SJSA1 (cell line): ENCODE measurements around the gene PTDSS2. TPM values are rescaled to one million over a fixed set of nuclear protein-coding genes. Genes with fewer than 3 reads are reported as not detected.

Experiments
- DNase-seq, 2 experiments: peaks; one replicate each; pipeline ENCODE4 v3.0.0-alpha.2; 2015 to 2020; ENCODE audit warnings: low spot score in 2 of 2, low read depth in 1 of 2
- H3K27ac ChIP-seq: fragments of 250-450 bp; sonication (Bioruptor Pico); 2 replicates; pipeline ENCODE4 v1.5.1; 2020; ENCODE audit warnings: mild to moderate bottlenecking, moderate library complexity
- H3K27me3 ChIP-seq: fragments of 250-450 bp; sonication (Bioruptor Pico); replicated peaks from 2 replicates; pipeline ENCODE4 v1.5.1; 2020; ENCODE audit warnings: mild to moderate bottlenecking, moderate library complexity
- H3K36me3 ChIP-seq: fragments of 250-450 bp; sonication (Bioruptor Pico); 2 replicates; pipeline ENCODE4 v1.5.1; 2020; ENCODE audit warnings: mild to moderate bottlenecking
- H3K4me1 ChIP-seq: fragments of 250-450 bp; sonication (Bioruptor Pico); replicated peaks from 2 replicates; pipeline ENCODE4 v1.6.1; 2021; ENCODE audit warnings: mild to moderate bottlenecking
- H3K4me3 ChIP-seq: fragments of 250-450 bp; sonication (Bioruptor Pico); 2 replicates; pipeline ENCODE4 v1.5.1; 2020; ENCODE audit warnings: mild to moderate bottlenecking
- H3K9me3 ChIP-seq: fragments of 250-450 bp; sonication (Bioruptor Pico); replicated peaks from 2 replicates; pipeline ENCODE4 v1.5.1; 2020; ENCODE audit warnings: mild to moderate bottlenecking
- total RNA-seq: library from RNA; depleted of rRNA; stranded (reverse); fragments of >200 nt; shearing (Covaris generic); gene quantifications from 2 replicates; pipeline ENCODE4 v1.2.3, GENCODE V29; 2014

The PTDSS2 gene
- total RNA-seq, 1 experiment from 2014 or later, result 18.3 TPM

DNA sequence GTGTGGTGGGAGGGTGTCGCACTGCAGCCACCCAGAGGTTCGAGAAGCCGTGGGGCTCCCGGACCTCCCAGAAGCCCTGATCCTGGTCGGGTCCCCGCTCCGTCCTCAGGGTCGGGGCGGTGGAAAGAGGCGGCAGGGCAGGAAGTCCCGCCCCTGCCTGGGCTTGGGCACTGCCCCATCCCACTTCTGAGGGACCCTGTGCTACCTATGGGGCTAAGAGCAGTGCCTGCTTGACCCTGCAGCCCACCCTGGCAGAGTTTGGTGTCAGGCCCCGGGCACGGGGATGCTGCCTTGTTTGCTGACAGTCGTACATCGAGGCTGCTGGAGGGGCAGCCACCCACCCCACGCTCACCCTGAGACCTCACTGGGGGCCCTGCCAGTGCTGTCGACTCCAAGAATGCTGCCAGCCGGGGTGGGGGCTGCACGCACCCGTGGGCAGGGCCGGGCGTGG is 37.5 kb downstream of the PTDSS2 start:
- Histone ChIP-seq H3K27me3 (no peaks in the 10 kb centered on the region), H3K4me1 (no peaks in the 10 kb centered on the region), H3K36me3 (no peaks in the 10 kb centered on the region), H3K9me3 (no peaks in the 10 kb centered on the region), H3K4me3 (no peak overlapping the region), H3K27ac (no peak overlapping the region)
- DNase-seq, result no peak

DNA sequence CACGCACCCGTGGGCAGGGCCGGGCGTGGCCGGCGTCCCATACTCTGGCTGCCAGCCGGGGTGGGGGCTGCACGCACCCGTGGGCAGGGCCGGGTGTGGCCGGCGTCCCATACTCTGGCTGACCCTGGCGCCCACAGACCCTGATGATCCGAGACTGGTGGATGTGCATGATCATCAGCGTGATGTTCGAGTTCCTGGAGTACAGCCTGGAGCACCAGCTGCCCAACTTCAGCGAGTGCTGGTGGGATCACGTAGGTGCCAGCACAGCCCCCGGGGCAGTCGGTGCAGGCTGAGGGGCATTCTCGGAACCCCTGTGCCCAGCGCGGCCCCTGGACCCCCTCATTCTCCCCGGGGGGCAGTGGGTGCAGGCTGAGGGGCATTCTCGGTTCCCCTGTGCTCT is 38.0 kb downstream of the PTDSS2 start:
- Histone ChIP-seq H3K4me1 (no peaks in the 10 kb centered on the region), H3K27ac (no peak overlapping the region), H3K27me3 (no peaks in the 10 kb centered on the region), H3K9me3 (no peaks in the 10 kb centered on the region), H3K4me3 (no peak overlapping the region), H3K36me3 (no peaks in the 10 kb centered on the region)
- no peak for DNase-seq

DNA sequence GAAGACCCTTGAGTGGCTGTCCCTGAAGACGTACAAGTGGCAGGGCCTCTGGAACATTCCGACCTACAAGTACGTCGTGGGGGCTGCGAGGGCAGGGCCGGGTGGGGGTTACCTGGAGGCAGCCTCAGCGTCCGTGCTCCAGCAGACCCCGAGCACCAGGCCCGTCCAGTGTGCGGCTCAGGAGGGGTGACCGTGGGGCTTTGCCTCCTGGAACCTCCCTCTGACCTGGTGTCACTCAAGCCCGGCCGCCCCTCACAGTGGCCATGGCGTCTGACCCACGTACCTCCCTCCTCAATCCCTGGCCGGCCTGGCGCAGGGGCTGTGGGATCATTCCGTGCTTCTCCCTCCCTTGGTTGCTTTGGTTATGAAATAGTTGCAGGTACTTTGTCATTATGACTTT is 38.5 kb downstream of the PTDSS2 start:
- DNase-seq, result no peak
- Histone ChIP-seq H3K27ac (no peak overlapping the region), H3K4me3 (no peak overlapping the region), H3K36me3 (no peaks in the 10 kb centered on the region), H3K4me1 (no peaks in the 10 kb centered on the region), H3K9me3 (no peaks in the 10 kb centered on the region), H3K27me3 (no peaks in the 10 kb centered on the region)

DNA sequence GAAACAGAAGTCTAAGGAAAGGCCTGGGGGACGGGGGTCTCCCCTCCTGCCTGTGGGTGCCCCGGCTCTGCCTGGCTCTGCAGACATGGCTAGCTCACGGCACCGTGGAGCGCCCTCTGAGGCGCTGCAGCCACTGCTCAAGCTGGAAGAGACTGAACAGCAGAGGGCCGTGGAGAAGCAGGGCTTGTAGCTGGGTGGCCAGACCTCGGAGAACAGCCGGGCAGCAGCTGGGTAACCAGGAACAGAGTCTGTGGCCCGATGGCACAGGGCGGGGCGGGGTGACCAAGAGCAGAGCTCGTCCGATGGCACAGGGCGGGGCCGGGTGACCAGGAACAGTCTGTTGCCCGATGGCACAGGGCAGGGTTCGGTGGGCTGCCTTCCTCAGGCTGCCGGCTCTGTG is 38.9 kb downstream of the PTDSS2 start:
- H3K36me3 ChIP-seq, result no peaks in the 10 kb centered on the region
- no peaks in the 10 kb centered on the region for H3K9me3 ChIP-seq
- no peak for DNase-seq
- H3K27ac ChIP-seq, result no peak overlapping the region
- H3K4me3 ChIP-seq, result no peak overlapping the region
- no peaks in the 10 kb centered on the region for H3K4me1 ChIP-seq
- H3K27me3 ChIP-seq, result no peaks in the 10 kb centered on the region

DNA sequence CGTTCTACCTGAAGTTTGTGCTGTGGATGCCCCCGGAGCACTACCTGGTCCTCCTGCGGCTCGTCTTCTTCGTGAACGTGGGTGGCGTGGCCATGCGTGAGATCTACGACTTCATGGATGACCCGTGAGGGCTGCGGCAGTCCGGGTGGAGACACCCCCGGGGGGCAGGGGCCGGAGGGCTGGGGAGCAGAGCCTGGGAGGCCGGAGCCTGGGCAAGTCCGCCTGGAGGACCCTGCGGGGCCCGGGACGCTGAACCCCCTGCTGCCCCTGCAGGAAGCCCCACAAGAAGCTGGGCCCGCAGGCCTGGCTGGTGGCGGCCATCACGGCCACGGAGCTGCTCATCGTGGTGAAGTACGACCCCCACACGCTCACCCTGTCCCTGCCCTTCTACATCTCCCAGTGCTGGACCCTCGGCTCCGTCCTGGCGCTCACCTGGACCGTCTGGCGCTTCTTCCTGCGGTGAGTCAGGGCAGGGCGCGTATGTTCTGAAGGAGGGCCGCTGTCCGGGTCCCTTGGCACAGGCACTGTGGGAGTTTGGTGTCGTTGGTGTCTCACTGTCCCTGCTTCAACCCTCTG is 39.6 kb downstream of the PTDSS2 start:
- H3K27ac ChIP-seq, result no peak overlapping the region
- DNase-seq, result no peak
- no peaks in the 10 kb centered on the region for H3K27me3 ChIP-seq
- no peaks in the 10 kb centered on the region for H3K4me1 ChIP-seq
- no peaks in the 10 kb centered on the region for H3K36me3 ChIP-seq
- H3K4me3 ChIP-seq, result no peak overlapping the region
- H3K9me3 ChIP-seq, result no peaks in the 10 kb centered on the region

DNA sequence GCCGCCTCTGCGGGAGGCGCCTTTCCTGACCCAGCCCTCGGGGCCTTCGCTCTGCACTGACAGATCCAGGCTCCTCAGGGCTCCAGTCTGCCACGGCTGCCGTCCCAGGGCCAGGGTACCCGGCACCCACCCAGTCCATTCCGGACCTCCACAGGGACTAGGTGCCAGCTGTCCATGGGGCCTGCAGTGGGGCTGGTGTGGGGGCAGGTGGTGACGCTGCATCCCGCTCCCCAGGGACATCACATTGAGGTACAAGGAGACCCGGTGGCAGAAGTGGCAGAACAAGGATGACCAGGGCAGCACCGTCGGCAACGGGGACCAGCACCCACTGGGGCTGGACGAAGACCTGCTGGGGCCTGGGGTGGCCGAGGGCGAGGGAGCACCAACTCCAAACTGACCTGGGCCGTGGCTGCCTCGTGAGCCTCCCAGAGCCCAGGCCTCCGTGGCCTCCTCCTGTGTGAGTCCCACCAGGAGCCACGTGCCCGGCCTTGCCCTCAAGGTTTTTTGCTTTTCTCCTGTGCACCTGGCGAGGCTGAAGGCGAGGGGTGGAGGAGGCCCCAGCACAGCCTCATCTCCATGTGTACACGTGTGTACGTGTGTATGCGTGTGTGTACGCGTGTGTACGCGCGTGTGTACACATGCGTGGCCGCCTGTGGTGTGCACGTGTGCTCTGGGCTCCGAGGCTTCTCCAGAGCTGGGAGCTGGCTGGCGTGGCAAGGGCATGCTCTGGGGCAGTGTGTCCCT is 40.3 kb downstream of the PTDSS2 start:
- no peak overlapping the region for H3K27ac ChIP-seq
- no peak overlapping the region for H3K4me3 ChIP-seq
- H3K9me3 ChIP-seq, result no peaks in the 10 kb centered on the region
- H3K27me3 ChIP-seq, result no peaks in the 10 kb centered on the region
- no peaks in the 10 kb centered on the region for H3K4me1 ChIP-seq
- no peak for DNase-seq
- no peaks in the 10 kb centered on the region; the same call in 1 of the 2 replicates for H3K36me3 ChIP-seq

DNA sequence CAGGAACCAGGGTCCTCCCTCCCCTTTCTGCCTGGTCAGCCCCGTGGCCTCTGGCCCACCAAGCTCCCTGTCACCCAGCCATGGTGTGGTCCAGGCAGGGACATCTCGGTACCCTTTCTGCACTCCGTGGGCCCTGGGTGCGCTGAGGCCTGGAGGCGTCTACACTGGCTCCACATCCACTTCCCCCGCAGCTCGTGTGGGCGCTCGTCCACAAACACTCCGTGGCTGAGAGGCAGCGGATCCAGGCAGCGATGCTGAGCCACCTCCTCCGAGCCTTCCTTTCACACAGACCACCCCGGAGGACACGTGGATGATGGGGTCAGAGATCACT is 40.8 kb downstream of the PTDSS2 start:
- H3K36me3 ChIP-seq, result no peaks in the 10 kb centered on the region; the same call in 1 of the 2 replicates
- H3K27me3 ChIP-seq, result no peaks in the 10 kb centered on the region
- no peaks in the 10 kb centered on the region for H3K4me1 ChIP-seq
- H3K9me3 ChIP-seq, result no peaks in the 10 kb centered on the region
- DNase-seq, result no peak
- no peak overlapping the region for H3K4me3 ChIP-seq
- H3K27ac ChIP-seq, result no peak overlapping the region

DNA sequence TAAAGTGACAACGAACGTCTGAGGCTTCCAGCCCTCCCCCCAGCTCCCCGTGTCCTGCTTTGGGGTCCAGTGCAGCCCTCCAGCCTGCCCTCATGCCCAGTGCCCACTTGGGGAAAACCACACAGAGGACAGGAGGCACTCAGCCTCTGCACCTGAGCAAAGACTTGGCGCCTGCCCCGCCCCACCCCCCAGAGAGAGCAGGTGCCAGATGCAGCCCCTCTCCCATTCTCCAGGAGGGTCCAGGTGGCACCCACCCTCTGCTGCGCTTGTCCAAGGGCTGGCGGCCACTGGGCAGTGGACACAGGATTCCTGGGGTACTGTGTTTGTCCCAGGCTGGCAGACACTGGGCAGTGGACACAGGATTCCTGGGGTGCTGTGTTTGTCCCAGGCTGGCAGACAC is 41.3 kb downstream of the PTDSS2 start:
- Histone ChIP-seq H3K27ac (no peak overlapping the region), H3K4me3 (no peak overlapping the region), H3K27me3 (no peaks in the 10 kb centered on the region), H3K9me3 (no peaks in the 10 kb centered on the region), H3K36me3 (no peaks in the 10 kb centered on the region; the same call in 1 of the 2 replicates), H3K4me1 (no peaks in the 10 kb centered on the region)
- DNase-seq, result no peak

DNA sequence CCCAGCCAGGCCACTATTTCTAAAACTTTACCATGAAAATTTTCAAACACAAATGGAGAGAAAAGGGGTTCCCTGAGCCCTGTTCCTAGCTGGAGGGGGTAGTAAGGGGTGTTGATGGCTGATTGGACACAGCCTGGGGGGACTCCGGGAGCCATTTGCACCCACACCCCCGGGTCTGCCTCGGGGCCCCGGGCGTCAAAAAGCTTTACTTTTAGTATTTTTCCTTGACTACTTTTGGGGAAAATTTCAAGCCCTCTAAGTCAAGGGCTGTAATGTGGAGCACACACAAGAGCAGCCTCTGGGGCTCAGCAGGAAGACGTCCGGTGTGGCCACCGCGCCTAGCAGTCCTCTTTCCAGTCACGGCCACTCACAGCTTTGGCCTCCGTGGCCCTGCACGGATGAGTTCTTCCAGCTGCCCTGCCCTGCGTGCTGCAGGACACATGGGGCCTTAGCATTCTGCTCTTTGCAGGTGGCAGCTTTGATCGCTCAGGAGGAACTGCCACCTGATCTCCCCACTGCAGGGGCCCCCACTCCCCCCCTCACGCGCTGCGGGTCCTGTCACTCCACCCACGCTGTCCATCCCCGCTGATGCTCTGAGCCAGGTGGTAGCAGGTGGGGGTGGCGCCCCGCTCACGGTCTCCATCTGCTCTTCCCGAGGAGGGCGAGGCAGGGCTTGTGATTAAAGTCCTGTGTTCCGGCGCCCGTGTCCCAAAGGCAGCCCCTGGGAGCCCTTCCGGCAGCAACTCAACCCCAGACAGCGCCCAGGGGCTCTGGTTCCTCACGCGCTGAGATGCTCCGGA is 42.5 kb downstream of the PTDSS2 start:
- H3K27me3 ChIP-seq, result no peaks in the 10 kb centered on the region
- H3K36me3 ChIP-seq, result peaks cover under 1% of the 10 kb centered on the region

DNA sequence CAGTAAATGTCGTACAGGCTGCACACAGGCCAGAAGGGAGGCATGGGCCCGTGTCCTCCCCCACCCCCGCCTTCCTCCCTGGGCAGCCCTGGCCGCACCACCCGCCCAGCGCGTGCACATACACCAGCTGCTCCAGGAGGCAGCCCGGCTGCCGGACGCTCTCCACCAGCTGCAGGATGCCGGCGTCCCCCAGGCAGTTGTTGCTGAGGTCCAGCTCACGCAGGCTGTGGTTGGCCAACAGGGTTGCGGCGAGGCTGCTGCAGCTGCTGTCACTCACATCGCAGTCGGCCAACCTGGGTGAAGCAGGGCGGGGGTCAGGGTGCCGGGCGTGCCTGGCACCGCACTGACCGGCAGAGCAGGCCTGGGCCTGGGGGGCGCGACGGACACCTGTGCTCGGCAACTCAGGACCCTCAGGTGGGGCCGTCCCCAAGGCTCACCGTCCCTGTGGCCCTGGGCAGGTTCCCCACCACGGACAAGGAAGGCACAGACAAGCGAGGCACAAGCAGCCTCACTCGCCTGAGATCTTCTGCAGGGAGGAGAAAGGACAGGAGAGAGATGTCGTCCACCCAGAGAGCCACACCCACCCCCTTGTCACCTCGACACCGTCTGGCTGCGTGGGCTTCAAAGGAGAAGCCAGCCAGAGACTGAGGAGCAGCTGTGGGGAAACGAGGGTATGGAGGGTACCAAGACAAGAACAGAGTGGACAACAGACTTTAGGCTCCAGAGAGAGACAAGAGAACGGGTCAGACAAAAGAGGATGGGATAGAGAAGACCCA is 44.9 kb downstream of the PTDSS2 start:
- DNase-seq, result no peak
- no peaks in the 10 kb centered on the region for H3K4me1 ChIP-seq
- no peaks in the 10 kb centered on the region for H3K27me3 ChIP-seq
- H3K4me3 ChIP-seq, result no peak overlapping the region
- no peak overlapping the region for H3K27ac ChIP-seq
- peaks cover 15% of the 10 kb centered on the region for H3K36me3 ChIP-seq
- no peaks in the 10 kb centered on the region for H3K9me3 ChIP-seq

More for the DNA sequence above, 42.5 kb downstream of the PTDSS2 start:
- no peaks in the 10 kb centered on the region for H3K4me1 ChIP-seq
- H3K9me3 ChIP-seq, result no peaks in the 10 kb centered on the region
- no peak for DNase-seq
- no peak overlapping the region for H3K27ac ChIP-seq
- H3K4me3 ChIP-seq, result no peak overlapping the region

DNA sequence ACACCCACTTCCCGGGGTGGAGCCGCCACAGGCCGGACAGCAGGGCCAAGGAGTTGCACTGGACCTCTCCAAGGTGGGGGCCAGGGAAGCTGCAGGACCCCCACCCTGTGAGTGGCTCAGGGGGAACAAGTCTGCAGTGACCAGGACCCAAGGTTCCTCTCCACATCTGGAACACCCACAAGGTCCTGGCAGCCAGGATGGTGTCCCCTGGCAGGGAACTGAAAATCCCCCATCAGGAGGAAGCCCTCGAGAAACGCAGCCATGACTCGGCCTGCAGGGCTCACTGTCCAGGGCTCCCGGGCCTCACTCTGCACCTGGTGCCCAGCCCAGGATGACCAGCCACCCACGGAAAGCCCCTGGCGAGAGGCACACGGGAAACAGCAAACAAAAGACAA is 45.5 kb downstream of the PTDSS2 start:
- Histone ChIP-seq H3K4me1 (no peaks in the 10 kb centered on the region), H3K4me3 (no peak overlapping the region), H3K9me3 (no peaks in the 10 kb centered on the region), H3K36me3 (peaks cover 21% of the 10 kb centered on the region), H3K27me3 (no peaks in the 10 kb centered on the region), H3K27ac (no peak overlapping the region)
- DNase-seq, result no peak

DNA sequence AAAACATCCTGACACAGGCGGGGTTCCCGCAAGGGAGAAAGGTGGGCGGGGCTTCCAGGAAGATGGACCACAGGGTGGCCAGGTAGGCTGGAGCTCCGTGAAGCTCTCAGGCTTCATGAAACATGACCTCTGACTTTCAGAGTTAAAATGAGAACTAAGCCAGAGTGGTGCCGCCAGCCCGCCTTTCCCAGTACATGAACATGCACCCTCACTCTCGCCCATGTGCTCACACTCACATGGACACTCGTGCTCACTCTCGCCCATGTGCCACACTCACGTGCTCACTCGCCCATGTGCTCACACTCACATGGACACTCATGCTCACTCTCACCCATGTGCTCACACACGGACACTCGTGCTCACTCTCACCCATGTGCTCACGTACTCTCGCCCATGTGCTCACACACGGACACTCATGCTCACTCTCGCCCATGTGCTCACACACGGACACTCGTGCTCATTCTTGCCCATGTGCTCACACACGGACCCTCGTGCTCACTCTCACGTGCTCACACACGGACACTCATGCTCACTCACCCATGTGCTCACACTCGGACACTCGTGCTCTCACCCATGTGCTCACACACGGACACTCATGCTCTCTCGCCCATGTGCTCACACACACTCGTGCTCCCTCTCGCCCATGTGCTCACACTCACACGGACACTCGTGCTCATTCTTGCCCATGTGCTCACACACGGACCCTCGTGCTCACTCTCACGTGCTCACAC is 46.9 kb downstream of the PTDSS2 start:
- H3K27me3 ChIP-seq, result no peaks in the 10 kb centered on the region
- H3K4me1 ChIP-seq, result no peaks in the 10 kb centered on the region
- peaks cover 22% of the 10 kb centered on the region for H3K36me3 ChIP-seq
- H3K4me3 ChIP-seq, result no peak overlapping the region
- DNase-seq, result no peak
- H3K9me3 ChIP-seq, result no peaks in the 10 kb centered on the region
- no peak overlapping the region for H3K27ac ChIP-seq

DNA sequence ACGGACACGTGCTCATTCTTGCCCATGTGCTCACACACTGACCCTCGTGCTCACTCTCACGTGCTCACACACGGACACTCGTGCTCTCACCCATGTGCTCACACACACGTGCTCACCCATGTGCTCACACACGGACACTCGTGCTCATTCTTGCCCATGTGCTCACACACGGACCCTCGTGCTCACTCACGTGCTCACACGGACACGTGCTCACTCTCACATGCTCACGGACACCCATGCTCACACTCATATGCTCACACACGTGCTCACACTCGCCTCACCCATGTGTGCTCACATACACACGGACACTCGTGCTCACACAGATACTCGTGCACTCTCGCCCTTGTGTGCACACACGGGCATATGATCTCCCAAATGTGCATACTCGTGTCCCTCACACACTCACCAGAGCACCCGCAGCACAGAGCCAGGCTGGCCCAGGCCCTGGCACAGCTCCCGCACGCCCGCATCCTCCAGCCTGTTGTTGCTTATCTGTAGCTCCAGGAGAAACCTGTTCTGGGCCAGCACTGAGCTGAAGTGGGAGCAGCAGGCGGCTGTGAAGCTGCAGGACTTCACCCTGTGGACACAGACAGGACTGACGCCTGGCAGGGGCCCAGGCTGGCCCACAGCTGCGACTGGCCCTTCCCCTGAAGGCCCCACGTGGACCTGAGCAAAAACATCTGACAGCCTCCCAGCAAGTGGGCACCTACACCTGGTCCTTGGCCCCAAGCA is 47.7 kb downstream of the PTDSS2 start:
- DNase-seq, result no peak
- H3K36me3 ChIP-seq, result peaks cover 22% of the 10 kb centered on the region
- no peak overlapping the region for H3K4me3 ChIP-seq
- H3K9me3 ChIP-seq, result no peaks in the 10 kb centered on the region
- no peaks in the 10 kb centered on the region for H3K27me3 ChIP-seq
- no peaks in the 10 kb centered on the region for H3K4me1 ChIP-seq
- H3K27ac ChIP-seq, result no peak overlapping the region
